ENCODE measurements around the gene REV3L.
A peak's percentile ranks its signal among the peaks of the same experiment; 100 is the strongest.
"Not testable (repeated sequence)": the region's sequence is repeated elsewhere in the genome, so short reads cannot be mapped to it uniquely, and the experiment has no call there.

The REV3L gene

GRCh38 chr6:111266276-111266675 lies 216.7 kb downstream of the REV3L start:
- no peak for DNase-seq (ENCODE audit: low read depth in 4 of 4, low spot score in 1 of 4)

- no peak for DNase-seq (ENCODE audit: low read depth in 4 of 4, low spot score in 1 of 4)
Measured at GRCh38 chr6:111265842-111266241, 217.2 kb downstream of the REV3L start.

GRCh38 chr6:111263837-111264236 lies 219.2 kb downstream of the REV3L start:
- peak in 1 of 4 experiments; percentile 2 for DNase-seq (ENCODE audit: low read depth in 4 of 4, low spot score in 1 of 4)

GRCh38 chr6:111260570-111261298 lies 222.3 kb downstream of the REV3L start:
- DNase-seq (ENCODE audit: low read depth in 4 of 4, low spot score in 1 of 4) = no peak

GRCh38 chr6:111259089-111259831 lies 223.8 kb downstream of the REV3L start:
- DNase-seq (ENCODE audit: low read depth in 4 of 4, low spot score in 1 of 4) = peak; percentile 96 to 99 (median 98)

GRCh38 chr6:111258615-111259088 lies 224.4 kb downstream of the REV3L start:
- DNase-seq (ENCODE audit: low read depth in 4 of 4, low spot score in 1 of 4) = no peak

- DNase-seq (ENCODE audit: low read depth in 4 of 4, low spot score in 1 of 4) = no peak
Measured at GRCh38 chr6:111258010-111258409, 225.0 kb downstream of the REV3L start.

- no peak for DNase-seq (ENCODE audit: low read depth in 4 of 4, low spot score in 1 of 4)
Measured at GRCh38 chr6:111256646-111257045, 226.4 kb downstream of the REV3L start.

- DNase-seq (ENCODE audit: low read depth in 4 of 4, low spot score in 1 of 4) = not testable (repeated sequence)
Measured at GRCh38 chr6:111255838-111256237, 227.2 kb downstream of the REV3L start.

GRCh38 chr6:111254779-111255166 lies 228.2 kb downstream of the REV3L start:
- no peak for DNase-seq (ENCODE audit: low read depth in 4 of 4, low spot score in 1 of 4)

- DNase-seq (ENCODE audit: low read depth in 4 of 4, low spot score in 1 of 4) = no peak
Measured at GRCh38 chr6:111254004-111254778, 228.8 kb downstream of the REV3L start.

- DNase-seq (ENCODE audit: low read depth in 4 of 4, low spot score in 1 of 4) = no peak
Measured at GRCh38 chr6:111252726-111253125, 230.3 kb downstream of the REV3L start.

- no peak for DNase-seq (ENCODE audit: low read depth in 4 of 4, low spot score in 1 of 4)
Measured at GRCh38 chr6:111250791-111251354, 232.1 kb downstream of the REV3L start.
